ENCODE data around the gene PROS1.

The PROS1 gene

GRCh38 chr3:93988283-93988682 lies 14.6 kb upstream of the PROS1 start:
- H3K27ac ChIP-seq (ENCODE audit: extremely low read depth, low read depth, low read length) = no peak overlapping the region
- no peak overlapping the region for H3K4me3 ChIP-seq (ENCODE audit: low read depth, low read length)
- H3K9me3 ChIP-seq (ENCODE audit: control insufficient read depth, insufficient read depth, low read depth, low read length) = no peaks in the 10 kb centered on the region
- ChIA-PET POLR2A (interaction anchor here (0.7 kb wide), 1 partner anchor 146 kb away, joined by 3 read pairs; no protein-coding TSS in a partner anchor), CTCF (interaction anchor here (0.8 kb wide), 1 partner anchor 81 kb away, joined by 4 read pairs; no protein-coding TSS in a partner anchor)
- no peaks in the 10 kb centered on the region for H3K36me3 ChIP-seq (ENCODE audit: control insufficient read depth in 2 of 2, insufficient read depth in 1 of 2, low read length in 2 of 2)
- H3K4me1 ChIP-seq (ENCODE audit: control insufficient read depth, insufficient read depth, low read length) = peaks cover 9% of the 10 kb centered on the region
- TF ChIP-seq GLI4 (tag by site-specific recombination; IDR thresholded peaks at IDR 0.05) (no peak), PRDM6 (tag by site-specific recombination; IDR thresholded peaks at IDR 0.05) (peak; percentile 80), ZNF843 (tag by site-specific recombination; IDR thresholded peaks at IDR 0.05) (0 out of 2 replicates have a peak, but pooled peaks have one; percentile 29), ZNF785 (tag by site-specific recombination; IDR thresholded peaks at IDR 0.05) (no peak), GFI1B (tag by site-specific recombination; IDR thresholded peaks at IDR 0.05) (no peak), ZNF148 (tag by site-specific recombination; IDR thresholded peaks at IDR 0.05; ENCODE audit: borderline replicate concordance) (no peak), ZNF596 (tag by site-specific recombination; IDR thresholded peaks at IDR 0.05) (no peak), PATZ1 (tag by site-specific recombination; IDR thresholded peaks at IDR 0.05) (no peak), KLF17 (tag by site-specific recombination; IDR thresholded peaks at IDR 0.05) (no peak), ZNF514 (tag by site-specific recombination; IDR thresholded peaks at IDR 0.05) (no peak), AEBP2 (tag by site-specific recombination; IDR thresholded peaks at IDR 0.05; ENCODE audit: borderline replicate concordance) (no peak), IKZF3 (tag by site-specific recombination; IDR thresholded peaks at IDR 0.05) (no peak), ZNF580 (tag by site-specific recombination; IDR thresholded peaks at IDR 0.05) (no peak), ZNF223 (tag by site-specific recombination; IDR thresholded peaks at IDR 0.05) (no peak), ZNF600 (tag by site-specific recombination; IDR thresholded peaks at IDR 0.05) (no peak), ZBTB6 (tag by site-specific recombination; IDR thresholded peaks at IDR 0.05) (no peak), FEZF1 (tag by site-specific recombination; IDR thresholded peaks at IDR 0.05) (peak; percentile 8; the same call in 1 of the 2 replicates), MYNN (tag by site-specific recombination; IDR thresholded peaks at IDR 0.05; ENCODE audit: borderline replicate concordance) (no peak), ZNF114 (tag by site-specific recombination; IDR thresholded peaks at IDR 0.05) (no peak), ZNF175 (tag by site-specific recombination; IDR thresholded peaks at IDR 0.05) (no peak), ZNF501 (tag by site-specific recombination; IDR thresholded peaks at IDR 0.05) (no peak), ZNF416 (tag by site-specific recombination; IDR thresholded peaks at IDR 0.05) (no peak), REST (tag by site-specific recombination; IDR thresholded peaks at IDR 0.05) (no peak)
